HS-5 (cell line): ENCODE measurements around the gene ECSCR.
"Not testable (repeated sequence)": the region's sequence is repeated elsewhere in the genome, so short reads cannot be mapped to it uniquely, and the experiment has no call there.

ENCODE experiments used
- DNase-seq: peaks from one replicate; pipeline ENCODE4 v3.0.0-alpha.2; 2012; ENCODE audit warnings: low read depth

Gene ECSCR

DNA sequence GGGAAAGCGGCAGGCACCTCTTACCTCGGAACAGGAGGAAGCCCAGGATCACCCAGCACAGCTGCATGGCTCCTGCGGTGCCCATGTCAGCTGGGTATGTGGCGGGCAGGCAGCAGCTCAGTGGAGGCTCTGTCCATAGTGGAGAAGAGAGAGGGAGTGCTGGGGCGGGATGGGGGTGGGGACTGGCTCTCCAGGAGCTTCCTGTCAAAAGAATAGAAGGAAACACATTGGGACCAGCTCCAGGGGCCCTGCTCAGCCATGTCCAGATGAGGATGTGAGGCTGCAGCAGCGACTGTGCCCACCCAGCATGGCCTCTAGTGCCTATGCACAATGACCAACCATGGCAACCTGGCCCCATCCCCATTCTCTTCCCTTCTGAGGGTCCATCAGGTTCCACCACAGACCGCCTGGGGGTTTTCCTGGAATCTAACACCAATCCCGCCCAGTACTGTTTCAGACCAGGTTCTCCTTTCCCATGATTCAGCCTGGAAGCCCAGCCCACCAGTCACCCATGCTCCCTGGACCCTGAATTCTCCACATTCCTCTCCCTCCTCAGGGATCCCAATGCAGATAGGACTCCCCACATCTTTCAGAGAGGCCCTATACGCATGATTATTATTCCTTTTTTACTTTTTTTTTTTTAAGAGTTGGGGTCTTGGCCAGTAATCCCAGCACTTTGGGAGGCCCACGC, at the start of gene ECSCR:
Gene ECSCR (minus strand): TSS at position 158 of the 691 bp plus-strand sequence. CDS start 73 bp downstream, at position 85.
- DNase-seq = no peak

DNA sequence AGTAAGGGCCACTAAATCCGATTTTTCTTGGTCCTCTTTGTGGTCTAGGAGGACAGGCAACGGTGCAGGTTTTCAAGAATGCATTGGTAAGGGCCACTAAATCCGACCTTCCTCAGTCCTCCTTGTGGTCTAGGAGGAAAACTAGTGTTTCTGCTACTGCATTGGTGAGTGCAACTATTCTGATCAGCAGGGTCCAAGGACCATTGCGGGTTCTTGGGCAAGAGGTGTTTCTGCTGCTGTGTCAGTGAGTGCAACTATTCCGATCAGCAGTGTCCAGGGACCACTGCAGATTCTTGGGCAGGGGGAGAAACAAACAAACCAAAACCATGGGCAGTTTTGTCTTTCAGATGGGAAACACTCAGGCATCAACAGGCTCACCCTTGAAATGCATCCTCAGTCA, 42.2 kb upstream of the ECSCR start:
- not testable (repeated sequence) for DNase-seq

- not testable (repeated sequence) for DNase-seq
Observed at GRCh38 chr5:139503879-139504278, 41.3 kb upstream of the ECSCR start.

DNA sequence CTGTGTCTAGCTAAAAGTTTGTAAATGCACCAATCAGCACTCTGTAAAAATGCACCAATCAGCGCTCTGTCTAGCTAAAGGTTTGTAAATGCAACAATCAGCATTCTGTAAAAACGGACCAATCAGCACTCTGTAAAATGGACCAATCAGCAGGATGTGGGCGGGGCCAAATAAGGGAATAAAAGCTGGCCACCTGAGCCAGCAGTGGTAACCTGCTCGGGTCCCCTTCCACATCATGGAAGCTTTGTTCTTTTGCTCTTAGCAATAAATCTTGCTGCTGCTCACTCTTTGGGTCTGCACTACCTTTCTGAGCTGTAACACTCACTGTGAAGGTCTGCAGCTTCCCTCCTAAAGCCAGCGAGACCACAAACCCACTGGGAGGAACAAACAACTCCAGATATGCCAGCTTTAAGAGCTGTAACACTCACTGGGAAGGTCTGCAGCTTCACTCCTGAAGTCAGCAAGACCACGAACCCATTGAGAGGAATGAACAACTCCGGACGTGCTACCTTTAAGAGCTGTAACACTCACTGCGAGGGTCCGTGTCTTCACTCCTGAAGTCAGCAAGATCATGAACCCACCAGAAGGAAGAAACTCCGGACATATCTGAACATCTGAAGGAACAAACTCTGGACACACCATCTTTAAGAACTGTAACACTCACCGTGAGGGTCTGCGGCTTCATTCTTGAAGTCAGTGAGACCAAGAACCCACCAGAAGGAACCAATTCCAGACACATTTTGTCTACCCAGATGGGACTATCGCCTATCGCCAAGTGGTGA, 40.7 kb upstream of the ECSCR start:
- DNase-seq = not testable (repeated sequence)

DNA sequence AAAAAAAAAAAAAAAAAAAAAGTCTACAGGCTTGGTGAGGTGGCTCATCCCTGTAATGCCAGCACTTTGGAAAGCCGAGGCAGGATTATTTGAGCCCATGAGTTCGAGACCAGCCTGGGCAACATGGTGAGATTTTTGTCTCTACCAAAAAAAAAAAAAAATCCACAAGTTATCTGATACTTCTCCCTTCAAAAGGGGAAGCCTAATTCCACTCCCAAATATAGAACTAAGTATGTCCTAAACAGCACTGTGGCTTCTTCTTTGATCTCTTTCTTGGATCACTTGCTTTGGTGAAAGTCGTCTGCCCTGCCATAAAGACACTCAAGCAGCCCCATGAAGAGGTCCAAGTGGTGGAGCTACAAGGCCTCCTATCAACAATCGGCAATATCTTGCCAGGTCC, 38.8 kb upstream of the ECSCR start:
- no peak for DNase-seq

- peak; percentile 56 for DNase-seq
Observed at GRCh38 chr5:139495638-139496435, 33.3 kb upstream of the ECSCR start.

GRCh38 chr5:139494832-139495231, 32.3 kb upstream of the ECSCR start:
- no peak for DNase-seq

DNA sequence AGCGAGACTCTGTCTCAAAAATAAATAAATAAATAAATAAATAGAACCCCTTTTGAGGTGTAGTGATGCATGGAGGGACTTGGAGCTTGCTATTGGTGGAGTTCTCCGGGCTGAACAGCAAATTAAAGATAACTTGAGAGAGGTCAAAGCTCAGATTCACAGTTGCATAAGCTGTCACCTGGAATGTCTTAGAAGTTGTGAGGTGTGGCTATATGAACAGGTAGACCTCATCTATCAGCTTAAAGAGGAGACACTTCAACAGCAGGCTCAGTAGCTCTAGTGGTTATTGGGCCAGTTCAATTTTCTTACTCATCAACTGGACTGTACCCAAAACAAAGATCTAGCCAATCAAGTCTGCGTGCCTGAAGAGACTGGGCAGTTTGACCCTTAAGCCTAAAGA, 31.7 kb upstream of the ECSCR start:
- DNase-seq = no peak

DNA sequence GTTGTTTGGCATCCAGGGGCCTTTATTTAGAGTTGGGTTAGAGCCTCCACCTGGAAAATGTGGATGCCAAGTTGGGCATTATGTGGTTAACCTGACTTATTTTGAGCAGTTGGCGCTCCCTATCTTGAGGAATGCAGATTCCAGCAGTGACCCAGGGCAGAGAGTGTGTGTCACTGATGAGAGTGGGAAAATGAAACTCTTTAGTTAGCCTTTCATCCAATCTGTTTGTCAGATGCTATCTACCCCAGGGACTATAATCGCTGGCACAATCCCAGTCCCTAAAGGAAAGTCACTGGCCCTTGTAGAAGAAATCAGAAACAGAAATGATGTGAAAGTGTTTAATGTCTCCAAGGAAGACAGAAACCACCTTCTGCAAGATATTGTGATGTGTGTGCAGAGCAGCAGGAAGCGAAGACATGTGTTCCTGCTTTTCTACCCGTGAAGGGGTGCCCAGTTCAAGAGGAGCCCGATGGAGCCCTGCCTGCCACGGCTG, 30.2 kb upstream of the ECSCR start:
- DNase-seq = no peak

DNA sequence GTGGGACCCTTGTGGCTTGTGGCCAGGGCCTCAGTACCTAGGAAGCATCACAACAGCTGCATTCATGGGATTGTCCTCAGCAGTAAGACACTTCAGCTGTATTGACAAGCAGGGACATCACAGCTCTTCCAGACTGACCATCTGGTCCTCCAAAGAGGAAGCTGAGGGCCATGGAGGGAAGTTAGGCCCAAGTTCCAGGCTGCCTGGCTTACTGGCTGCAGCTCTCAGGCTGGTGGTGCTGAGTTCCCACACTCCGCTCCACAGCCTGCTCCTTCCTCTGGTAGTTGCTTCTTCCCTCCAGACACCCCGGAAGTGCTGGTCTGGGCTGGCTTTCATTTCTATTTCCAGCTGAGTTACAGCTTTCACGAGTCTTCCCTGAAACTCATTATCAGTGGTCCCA, 25.7 kb upstream of the ECSCR start:
- no peak for DNase-seq

DNA sequence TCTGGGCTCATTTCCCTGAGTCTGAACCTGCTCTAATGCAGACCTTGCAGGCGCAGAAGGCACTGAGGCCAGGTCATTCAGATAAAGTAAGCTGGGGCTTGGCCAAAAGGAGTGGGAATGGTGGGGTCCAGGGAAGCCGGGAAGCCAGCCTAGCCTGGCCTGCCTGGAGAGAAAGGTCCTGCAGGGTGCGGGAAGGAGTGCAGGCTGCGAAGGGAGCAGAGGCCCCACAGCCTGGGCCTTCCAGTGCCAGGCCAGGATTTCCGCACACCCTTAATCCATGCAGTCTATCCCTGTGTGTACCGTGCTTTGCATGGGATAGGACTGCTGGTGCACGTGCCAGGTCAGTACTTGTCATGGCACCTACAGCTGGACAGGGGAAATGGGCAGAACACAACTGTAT, 23.7 kb upstream of the ECSCR start:
- no peak for DNase-seq

DNA sequence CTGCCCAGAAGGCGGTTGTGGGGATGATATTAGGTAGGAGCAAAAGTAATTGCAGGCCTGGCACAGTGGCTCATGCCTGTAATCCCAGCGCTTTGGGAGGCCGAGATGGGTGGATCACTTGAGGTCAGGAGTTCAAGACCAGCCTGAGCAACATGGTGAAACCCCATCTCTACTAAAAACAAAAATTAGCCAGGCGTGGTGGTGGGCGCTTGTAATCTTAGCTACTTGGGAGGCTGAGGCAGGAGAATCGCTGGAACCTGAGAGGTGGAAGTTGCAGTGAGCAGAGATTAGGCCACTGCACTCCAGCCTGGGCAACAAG, 20.3 kb upstream of the ECSCR start:
- DNase-seq = not testable (repeated sequence)

- DNase-seq = peak; percentile 95
Observed at GRCh38 chr5:139482050-139482889, 19.7 kb upstream of the ECSCR start, which contains the start of gene STING1. TSS of gene STING1 (minus strand) at chr5:139482758. CDS start at chr5:139481704, 1,054 bp downstream.

GRCh38 chr5:139481580-139482049, 19.1 kb upstream of the ECSCR start:
- DNase-seq = no peak

DNA sequence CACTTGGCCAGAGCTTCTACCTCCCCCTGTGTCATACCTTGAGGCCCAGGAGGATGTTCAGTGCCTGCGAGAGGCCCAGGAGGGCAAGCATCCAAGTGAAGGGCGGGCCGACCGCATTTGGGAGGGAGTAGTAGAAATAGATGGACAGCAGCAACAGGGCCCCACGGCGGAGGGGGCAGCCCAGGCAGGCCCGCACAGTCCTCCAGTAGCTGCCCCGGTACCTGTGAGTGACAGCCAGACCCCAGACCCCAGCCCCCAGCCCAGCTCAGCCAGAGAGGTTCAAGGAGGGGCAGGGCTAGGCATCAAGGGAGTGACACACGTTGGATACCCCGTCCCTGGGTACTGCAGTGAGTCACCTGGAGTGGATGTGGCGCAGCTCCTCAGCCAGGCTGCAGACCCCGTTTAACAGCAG, 18.6 kb upstream of the ECSCR start:
- DNase-seq = no peak

GRCh38 chr5:139479729-139480128, 17.2 kb upstream of the ECSCR start:
- not testable (repeated sequence) for DNase-seq

DNA sequence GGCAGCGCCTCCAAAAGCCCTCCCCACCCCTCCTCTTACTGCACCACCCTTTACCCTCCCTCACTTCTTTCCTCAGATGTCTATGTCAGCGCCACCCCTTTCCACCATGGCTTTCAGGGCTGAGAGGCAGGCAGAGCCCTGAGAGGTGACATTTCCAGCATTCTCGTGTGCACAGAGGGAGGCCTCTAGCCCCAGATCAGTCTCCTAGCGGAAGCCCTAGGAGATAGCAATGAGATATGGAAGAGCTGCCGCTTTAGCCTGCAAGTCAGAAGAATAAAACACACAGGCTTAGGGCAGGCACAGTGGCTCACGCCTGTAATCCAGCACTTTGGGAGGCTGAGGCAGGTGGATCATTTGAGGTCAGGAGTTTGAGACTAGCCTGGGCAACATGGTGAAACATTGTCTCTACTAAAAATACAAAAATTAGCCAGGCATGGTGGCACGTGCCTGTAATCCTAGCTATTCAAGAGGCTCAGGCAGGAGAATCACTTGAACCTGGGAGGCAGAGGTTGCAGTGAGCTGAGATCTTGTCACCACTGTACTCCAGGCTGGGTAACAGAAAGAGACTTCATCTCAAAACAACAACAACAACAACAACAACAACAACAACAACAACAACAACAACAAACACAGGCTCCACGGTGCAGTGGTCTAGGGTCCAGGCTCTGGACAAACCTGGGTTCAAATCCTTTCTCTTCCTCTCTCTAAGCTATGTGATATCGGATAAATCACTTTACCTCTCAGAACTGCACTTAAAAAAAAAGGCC, 16.3 kb upstream of the ECSCR start:
- not testable (repeated sequence) for DNase-seq

- DNase-seq = no peak
Observed at GRCh38 chr5:139475865-139476617, 13.5 kb upstream of the ECSCR start.

DNA sequence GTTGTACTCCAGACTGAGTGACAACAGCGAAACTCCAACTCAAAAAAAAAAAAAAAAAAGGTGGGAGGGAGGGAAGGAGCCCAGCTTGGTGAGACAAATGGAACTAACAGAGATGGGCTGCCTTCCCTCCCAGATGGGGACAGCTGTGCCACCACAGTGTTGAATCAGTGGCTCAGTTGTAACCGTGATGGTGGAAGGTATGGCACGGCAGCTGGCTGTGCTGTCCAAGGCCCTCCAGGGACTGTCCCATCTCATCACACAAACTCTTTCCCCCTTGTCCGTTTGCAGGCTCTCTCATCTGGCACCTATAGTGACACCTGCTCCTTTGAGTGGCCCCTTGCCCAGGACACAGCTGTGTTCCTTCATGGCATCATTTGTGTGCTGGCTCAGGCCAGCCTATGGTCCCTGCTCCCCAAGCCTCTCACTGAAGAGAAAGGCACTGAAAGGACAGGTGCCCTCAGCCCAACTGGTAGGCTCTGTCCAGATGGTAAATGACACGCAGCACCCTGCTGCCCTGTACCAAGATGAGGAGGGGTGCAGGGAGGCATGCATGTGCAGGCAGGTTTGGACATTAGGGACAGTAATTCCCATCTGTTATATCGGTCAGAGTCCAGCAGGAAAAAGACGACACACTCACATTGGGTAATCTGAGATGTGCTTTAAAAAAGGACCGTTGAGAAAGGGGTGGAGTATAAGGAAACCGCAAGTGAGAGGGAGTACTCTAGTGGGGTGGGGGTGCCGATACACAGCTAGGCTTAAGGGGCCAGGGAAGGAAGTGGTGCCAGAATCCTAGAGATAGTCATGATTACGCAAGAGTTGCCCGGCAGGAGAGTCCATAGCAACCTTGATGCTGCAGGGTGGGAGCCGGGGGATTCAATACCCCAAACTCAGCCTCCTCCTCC, 12.6 kb upstream of the ECSCR start:
- no peak for DNase-seq
